Measurements from ENCODE around the gene IRX5.

Gene IRX5

DNA sequence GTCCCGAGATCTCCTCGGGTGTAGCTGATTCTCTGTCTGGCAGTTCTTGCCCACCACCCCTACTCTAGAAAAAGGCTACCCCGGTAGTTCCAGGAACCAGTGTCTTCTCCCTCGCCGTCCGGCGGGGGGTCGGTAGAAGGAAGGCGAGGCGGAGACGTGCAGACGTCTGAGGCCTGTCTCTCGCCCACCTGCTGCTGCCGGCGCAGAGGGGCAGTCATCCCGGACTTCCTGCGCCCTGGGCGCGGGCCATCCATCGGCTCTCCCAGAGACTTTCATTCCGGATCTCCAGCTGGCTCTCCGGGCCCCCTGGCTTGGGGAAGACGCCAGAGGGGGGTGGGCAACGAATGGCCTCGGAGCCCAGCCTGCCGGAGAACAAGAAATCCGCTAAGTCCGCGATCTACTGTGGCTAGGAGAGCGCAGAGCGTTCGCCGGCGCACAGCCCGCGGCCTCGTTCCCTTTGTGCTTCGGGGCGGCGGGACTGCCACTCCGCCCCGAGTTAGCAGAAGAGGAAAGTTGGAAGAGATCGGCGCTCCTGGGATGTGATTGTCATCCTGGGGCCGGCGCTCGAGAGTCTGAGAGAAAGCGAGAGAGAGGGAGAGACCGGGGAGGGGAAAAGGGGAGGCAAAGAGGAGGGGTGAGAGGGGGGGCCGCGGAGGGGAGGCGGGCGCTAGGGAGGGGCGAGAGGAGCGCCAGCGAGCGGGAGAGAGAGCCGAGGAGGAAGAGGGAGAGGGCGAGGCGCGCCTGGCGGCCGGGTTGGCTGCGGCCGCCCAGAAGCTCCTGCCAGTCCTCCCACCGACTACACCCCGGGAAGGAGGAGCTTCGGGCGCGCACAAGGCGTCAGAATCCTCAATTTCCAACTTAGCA lies at the start of gene IRX5:
TSS of gene IRX5 (plus strand) at position 861 of the 864 bp plus-strand sequence. CDS start 334 bp downstream, outside the sequence.
- peak; percentile 95 for DNase-seq

DNA sequence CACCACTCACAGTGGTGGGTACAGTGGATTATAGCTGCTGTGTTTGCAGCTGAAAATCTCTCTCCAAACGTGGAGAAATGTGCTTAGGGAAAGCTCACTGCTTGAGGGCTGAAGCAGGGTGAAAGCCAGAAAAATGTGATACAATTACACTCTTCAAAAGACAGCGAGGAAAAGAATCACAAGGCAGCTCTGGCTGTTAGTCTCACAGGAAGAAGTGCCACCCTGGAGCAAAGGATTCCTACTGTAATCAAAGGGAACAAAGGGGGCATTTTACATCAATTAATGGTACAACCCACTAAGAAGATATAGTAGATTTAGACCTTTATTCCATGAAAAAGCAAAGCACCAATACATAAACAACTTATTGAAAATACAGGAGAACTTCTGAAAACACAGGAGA lies 48.1 kb upstream of the IRX5 start:
- DNase-seq, result no peak

DNA sequence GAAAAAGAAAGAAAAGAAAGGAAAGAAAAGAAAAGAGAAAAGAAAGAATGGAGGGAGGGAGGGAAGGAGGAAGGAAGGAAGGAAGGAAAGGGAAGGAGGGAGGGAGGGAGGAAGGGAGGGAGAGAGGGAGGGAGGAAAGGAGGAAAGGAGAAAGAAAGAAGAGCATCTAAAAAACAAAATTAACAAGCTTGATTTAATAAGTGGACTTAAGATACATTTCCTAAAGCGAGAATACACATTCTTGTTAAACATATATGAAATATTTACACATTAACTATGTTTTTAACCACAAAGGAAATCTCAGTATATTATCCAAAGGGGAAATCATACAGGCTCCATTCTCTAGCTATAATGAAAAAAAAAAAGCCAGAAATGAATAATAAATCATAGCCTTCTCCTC lies 47.3 kb upstream of the IRX5 start:
- DNase-seq, result no peak

DNA sequence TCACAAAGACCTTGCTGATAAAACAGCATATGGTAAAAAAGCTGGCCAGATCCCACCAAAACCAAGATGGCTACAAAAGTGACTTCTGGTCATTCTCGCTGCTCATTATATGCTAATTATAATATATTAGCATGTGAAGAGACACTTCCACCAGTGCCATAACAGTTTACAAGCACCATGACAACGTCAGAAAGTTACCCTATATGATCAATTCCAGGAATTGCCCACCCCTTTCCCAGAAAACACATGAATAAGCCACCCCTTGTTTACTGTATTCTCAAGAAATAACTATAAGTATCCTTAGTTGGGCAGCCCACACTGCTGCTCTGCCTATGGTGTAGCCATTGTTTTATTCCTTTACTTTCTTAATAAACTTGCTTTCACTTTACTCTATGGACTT lies 44.6 kb upstream of the IRX5 start:
- no peak for DNase-seq

DNA sequence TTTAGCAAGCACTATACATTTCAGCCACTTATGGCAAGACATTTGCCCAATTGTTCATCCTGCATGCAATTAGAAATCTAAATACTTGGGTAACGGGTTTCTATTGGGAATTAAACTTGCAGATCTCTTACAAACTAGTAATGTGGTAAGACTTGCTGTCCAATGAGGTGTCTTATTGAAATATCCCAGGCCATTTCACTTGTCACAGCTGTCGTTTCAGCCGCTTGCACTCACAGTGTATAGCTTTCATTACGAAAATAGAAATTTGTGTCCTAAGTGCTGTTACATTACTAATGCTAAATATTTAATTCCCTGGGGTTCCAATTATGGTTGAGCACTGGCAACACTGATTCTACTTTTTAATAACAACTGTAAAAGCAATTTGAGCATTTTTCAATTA lies 40.3 kb upstream of the IRX5 start:
- no peak for DNase-seq

DNA sequence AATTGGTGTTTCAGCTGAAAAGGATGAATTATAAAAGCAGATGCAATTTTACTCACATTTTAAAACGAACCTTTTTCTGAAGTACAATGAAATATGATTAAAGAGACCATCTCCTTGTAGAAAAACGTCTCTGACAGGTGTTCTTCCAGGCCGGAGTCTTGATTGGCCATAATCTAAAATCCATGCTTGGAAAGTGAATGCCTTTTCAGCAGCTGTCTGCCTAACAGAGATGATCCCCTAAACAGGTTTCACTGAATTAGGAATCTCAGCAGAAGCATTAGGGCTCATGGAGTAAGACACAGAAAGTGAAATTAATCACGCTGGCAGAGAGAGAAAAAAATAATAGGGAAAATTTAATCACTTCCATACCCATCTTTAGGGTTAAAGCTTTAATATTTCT lies 39.3 kb upstream of the IRX5 start:
- DNase-seq, result no peak

DNA sequence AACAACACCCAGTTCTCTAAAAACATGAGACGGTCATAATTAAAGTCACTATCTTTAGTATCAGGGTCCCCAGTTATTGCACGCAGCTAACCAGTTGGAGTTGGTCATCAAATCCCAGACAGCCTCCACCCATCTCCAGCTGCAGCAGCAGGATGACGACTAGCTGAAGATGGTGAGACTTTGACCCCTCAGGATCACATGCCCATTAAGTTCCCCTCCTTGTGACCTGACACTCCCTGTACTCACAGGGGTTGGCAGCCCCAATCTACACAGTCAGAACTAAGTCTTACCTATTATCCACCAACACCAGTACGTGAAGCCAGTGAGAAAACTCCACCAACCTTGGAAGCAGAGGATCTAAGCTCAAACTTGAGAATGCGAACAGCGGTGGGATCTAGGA lies 37.7 kb upstream of the IRX5 start:
- DNase-seq, result no peak

DNA sequence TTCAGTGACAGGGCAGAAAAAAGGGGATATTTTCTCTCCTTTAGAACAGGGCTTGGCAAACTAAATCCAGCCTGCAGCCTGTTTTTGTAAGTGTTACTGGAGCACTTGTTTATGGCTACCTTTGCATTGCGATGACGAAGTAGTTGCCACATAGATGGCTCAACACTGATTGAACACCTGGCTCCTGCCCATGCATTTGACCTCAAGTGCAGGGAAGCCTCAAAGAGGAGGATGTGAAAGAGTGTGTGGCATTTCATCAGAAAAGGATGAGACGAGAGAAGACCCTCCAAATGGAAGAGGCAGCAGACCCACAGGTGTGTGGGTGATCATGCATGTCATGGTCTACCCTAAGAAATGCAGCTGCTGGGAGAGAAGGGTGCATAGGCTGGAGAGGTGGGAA lies 32.7 kb upstream of the IRX5 start:
- no peak for DNase-seq

DNA sequence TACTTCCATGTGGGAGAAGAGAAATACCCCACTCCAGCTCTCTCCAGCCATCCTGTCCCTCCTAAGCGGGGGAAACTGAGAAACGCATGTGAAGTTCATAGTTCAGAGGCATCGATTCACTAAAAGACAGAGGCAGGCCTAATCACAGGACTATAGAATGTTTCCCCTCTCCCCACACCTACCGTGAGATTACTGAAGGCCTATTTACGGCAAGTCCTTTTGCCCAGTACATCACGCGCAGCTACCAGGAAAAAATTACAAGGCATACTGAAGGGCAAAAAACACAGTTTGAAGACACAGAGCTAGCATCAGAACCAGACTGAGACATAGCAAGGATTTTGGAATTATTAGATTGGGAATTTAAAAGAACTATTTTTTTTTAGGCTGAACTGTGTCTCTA lies 29.1 kb upstream of the IRX5 start:
- no peak for DNase-seq

DNA sequence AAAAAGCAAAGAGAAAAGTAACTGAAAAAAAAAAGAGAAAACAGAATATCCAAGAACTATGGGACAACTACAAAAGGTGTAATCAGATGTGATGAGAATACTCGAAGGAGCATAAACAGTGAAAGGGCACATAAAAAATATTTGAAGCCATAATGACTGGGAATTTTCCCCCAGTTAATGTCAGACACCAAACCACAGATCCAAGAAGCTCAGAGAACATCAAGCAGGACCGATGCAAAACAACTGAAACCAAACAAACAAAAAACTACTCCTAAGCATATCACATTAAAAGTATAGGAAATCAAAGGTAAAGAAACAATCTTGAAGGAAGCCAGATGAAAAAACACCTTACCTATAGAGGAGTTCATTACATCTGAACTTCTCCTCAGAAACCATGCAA lies 27.6 kb upstream of the IRX5 start:
- no peak for DNase-seq

DNA sequence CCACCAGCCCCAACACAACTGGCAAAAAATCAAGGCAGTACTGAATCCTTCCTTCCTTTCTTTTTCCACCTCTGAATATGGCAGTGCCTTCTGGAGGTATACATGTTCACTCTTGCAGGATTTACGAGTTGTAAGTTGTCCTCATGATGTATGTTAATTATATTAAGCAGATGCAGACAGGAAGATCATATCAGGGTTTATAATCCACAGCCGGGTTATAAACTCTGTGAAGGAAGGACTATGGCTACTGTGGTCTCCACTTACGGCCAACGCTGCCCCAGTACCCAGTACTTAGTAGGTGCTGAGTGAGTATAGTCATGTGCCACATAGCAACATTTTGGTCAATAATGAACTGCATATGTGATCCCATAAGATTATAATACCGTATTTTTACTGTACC lies 19.6 kb upstream of the IRX5 start:
- DNase-seq, result no peak

DNA sequence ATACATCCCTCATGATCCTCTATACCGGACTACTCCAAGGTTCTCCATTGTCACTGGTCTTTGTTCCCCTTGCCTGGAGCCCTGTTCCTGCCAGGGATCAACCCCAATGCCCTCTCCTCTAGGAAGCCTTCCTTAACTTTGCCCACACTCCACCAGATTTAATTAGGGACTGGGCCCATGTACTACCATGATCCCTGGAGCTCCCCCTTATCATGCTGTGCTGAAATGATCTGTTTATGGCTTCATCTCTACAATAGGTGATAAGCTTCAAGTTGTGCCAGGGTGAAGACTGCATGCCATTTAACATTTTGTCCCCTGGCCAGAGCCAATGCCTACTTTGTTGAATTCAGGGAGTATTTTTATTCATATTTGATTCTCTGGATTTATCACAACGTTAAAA lies 17.9 kb upstream of the IRX5 start:
- DNase-seq, result no peak

DNA sequence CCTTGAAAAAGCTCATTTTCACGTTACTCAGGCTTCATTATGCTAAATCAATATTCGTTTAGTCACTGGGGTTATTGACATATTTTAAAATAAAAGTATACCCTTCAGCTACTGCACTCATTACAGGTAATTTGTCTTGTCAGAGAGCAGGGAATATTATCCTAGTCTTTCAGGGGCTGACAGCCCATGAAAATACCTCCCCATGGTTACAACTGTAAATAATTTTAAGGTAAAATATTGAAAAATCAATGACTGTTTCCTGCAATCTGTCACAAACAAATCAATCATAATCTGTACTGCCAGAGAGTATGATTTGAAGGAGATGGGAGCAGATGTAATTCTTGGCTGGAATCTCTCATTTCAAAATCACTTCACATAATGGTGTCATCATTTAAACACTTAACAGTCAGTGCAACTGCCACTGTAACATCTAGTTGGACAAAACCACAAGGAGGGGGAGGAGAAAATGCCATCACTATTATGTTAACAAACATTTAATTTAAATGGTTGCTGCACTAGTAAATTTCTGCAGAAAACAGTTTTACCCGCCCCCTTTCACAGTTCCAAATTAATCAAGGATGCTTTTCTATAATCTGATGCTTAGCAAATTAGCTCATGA lies 9.3 kb upstream of the IRX5 start:
- DNase-seq, result no peak

DNA sequence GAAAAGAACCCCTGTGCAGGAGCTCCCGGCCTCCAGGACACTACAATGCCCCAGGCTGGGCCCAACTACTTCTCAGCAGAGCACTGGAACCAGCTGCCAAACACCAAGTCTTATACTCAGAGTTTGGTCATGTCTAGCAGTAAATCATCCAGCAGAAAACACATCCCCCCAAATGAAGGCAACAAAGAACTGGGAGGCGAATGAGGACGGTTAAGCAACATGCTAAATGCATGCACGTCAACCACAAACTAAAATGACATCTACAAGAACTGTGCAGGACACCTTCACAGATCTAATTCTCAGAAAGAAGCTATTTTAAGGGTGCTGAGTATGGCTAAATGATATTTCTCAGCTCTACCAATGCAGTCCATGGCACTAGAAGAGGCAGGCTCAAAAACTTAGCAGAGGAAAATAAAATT lies 7.6 kb upstream of the IRX5 start:
- no peak for DNase-seq

DNA sequence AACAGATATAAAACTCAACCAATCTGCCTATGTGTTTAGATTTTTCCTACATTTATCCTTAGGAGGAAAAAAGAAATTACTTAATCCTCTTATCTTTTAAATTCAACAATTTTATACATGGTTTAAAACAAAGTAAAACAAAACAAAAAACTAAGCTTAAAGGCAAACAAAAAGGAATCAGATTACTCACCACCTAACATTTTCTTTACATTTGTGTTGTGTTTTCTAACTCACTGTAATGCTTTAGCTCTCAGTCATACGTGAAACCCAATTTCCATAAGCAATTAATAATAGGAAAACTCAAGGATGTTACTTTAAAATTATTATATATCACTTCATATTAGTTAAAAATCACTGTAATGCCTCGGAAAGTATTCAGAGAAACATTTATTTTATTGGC lies 6.7 kb upstream of the IRX5 start:
- DNase-seq, result no peak

DNA sequence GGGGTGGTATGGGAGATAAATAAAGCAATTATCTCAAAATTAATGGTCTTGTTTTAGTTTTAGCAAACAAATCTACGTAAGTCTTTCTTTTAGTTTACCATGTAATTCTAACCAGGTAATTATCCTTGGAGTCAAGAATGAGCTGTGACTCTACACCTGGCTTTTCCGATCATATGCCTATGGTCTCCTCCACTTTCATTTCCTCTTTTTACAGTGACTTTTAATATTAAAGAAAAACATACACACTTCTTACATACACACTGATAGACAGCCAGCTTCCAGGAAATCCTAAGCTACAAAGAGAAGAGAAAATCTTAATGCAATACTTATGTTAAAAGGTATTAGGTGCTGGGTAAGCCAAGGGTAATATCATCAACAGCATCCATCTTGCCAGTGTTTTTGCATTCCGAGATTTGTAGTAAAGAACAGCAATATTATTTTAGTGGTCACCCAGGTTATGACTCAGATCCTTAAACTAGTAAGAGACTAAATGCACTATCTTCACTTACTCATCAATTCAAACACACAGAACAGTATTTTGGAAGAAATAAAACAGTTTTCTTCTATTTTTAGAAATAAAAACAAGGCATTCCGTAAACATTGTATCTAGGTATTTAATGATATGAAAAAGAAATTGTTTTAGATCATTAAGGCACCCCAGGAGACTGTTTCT lies 4.4 kb upstream of the IRX5 start:
- peak; percentile 4 for DNase-seq

DNA sequence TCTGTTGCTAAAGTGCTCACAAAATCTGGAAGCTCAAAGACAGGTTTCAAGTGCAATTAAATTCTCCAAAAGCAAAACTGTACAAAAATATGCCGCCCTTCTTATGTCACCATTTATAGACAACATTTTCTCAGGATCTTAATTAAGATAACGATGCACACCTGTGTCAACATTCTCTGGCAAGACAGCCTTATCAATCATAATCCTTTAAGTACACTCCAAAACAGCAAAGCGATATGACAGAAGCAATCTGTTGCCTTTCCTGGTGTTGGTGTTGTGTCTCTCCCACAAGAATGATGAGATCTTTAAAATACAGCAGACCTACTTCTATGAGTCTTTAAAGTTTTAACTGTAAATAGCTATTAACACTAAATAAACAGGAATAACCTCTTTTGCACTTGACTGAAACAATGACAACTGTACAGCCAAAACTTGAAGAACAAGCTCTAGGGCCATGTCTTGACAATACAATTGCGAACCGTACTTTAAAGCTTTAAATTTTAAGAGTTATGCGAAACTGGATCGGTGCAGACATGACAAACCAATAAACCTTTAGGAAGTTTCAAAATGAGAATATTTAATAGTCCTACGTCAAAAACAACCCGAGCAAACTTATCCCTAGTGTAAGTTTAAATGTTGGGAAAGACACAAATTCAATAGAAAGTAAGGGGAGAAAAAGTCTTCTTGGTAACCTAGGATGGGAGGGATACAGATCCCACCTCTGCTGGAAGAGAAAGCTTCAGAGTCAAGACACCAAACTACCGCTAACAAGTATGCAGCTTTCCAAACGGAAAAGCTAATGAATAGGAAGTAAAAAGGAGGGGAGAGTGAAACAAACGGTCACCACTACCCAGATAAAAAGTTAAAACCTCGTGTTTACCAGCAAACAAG lies 3.3 kb upstream of the IRX5 start:
- peak; percentile 4 for DNase-seq

DNA sequence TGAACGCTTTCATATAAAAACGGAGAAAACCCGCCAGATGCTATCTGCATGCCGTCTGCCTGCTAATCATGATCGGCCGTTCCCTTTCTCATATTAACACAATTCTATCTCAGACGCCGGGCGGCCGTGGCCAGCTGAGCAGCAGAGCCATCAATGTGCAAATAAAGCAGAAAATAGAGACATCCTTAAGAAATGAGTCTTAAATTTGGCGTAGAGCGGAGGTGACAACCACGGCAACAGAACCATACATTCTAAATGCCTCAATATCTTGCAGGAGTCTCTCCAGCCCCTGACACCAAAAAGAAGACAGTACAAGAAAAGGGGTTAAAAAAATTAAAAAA lies 2.7 kb upstream of the IRX5 start:
- no peak for DNase-seq

DNA sequence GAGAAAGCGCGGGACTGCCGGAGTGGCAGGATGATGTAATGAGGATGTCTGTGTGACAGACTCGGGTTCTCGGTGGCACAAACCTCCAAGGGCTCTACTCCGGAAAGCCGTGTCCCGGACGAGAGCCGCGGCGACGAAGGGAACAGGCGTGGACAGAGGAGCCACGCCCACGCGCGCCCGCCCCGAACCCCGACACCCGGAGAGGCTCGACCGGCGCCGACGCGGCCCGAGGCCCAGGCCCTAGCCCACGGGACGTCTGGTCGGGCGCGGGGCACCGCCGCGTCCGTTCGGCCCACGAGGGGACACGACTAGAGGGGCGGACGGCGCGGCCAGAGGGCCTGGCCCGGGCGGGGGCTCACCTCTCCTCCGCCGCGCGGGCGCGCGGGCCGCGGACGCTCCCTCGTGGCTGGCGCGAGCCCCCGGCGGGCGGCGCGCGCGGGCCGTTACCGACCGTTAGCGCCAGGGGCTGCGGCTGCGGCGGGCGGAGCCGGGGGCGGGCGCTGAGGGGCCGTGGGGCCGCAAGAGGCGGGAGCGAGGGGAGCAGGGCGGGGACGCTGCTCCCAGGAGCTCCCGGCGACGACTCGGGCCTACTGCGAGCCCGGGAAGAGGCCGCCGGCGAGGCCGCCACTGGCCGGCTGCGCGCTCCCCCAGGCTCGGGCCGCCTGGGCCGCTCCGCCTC lies 2.1 kb upstream of the IRX5 start:
- no peak for DNase-seq

DNA sequence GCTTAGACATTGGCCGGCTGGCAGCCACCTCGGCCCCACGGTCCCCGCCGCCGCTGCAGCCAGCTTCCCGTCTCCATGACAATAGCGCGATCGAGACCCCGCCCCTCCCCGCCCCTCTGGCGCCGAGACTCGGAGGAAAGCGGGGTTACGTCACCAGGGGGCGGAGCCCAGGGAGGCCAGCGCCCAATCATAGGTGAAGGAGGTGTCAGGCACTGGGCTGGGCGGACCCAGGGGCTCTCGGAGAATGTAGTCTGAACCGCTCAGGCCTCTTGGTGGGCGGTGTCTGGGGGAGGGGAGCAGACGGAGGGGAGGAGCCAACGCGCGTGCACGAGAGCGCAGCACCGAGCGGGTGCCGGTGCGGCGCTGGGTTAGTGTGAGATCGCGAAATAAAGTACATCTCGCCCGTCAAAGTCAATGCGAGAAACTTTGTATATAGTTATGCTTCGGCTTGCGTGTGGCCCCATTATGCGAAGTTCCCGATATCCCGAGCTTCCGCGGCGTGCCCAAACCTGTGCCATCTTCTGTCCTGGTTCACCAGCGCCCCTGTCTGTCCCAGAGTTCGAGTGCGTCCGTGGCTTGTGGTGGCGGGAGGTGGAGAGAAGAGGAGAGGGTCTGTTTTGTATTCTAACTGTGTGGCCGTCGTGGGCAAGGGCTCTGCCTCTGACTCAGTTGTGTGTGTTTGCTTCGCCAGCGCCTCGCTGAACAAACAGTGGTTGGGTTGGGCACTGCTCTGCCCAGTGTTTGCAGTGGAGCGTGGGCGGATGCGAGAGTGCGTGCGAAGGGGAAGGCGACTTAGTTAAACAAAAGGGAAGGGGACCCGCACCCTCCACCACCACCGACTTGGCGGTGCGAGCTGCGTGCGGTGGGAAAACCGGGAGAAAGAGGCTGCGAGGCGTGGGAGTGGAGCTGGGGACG lies 1.3 kb upstream of the IRX5 start:
- DNase-seq, result peak; percentile 98

DNA sequence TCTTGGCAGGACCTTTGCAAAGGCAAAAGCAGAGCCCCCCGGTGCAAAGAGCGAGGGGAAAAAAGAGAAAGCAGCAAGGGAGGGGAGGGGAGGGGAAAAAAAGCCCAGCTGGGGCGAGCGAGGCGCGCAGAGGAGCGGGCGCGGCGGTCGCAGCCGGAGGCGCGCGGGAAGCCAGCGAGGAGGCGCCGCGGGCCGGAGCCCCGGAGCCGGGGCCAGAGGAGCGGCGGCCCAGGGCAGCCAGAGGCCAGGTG lies 129 bp downstream of the IRX5 start:
- no peak for DNase-seq

All from DMS153 (cell line).